NCI-H146 (cell line): ENCODE results near the gene BPIFB6.

Source experiments
- DNase-seq: peaks from one replicate; lab custom pipeline; 2025; lab: John Stamatoyannopoulos, UW

BPIFB6 gene

DNA sequence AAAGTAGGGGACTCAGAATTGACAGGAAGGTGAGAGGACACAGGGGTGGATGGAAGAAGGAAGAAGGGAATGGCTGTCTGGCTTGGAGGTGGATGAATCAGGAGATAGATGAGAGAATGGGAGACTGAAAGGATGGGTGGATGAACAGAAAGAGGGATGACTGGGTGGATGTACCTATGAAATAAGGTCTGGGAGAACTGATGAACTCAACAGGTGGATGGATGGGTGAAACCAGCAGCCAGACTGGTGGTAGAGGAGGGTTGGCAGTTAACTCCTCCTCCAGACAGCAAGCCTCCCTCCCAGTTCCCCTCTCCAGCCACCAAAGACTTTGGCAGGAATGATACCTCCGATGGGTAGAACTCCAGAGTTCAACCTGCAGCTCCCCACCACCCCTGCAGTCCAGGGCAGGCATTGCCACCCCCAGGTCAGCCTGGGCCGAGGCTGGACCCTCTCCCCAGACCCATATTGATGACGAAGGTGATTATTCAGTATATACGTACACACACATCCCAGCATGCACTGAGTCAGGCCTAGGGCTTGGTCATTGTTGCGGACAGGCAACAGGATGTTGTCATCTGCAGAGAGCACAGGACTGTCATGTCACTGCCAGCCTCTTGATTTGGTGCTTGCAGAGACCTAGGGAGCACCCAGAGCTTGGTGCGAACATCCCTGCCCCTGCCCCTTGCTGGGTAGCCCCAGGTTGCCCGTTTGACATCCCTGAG is 29.2 kb upstream of the BPIFB6 start:
- no peak for DNase-seq

DNA sequence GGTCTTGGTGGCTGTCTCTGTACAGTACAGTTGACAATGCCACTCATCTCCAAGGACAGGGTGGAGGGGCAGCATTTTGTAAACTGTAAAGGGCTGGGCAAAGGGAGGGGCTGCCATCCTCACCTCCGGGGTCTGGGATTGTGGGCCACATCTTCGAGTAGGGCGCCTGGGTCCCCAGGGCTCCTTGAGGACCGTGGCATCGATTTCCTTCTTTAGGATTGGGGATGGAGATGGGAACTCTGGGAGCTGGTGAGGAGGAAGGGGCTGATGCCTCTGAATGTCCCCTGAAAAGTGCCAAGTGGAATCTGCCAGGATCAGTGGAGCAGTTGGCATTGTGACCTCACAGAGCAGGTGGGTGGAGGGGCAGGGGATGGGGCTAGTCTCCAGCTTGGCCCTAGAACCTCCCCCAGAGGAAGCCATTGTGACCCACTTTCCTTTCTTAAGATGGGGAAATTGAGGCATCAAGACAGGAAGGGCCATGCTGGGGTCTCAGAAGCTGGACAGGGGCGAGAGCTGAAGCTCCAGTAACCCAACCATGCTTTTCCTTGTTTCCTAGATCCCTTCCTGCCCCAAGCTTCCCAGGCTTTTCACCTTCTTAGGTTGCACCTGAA is 27.2 kb upstream of the BPIFB6 start, which contains the start of gene SUN5:
Gene SUN5, minus strand, starts transcription at position 293 of the 611 bp plus-strand sequence. Its CDS starts 93 bp downstream, at position 200.
- no peak for DNase-seq

DNA sequence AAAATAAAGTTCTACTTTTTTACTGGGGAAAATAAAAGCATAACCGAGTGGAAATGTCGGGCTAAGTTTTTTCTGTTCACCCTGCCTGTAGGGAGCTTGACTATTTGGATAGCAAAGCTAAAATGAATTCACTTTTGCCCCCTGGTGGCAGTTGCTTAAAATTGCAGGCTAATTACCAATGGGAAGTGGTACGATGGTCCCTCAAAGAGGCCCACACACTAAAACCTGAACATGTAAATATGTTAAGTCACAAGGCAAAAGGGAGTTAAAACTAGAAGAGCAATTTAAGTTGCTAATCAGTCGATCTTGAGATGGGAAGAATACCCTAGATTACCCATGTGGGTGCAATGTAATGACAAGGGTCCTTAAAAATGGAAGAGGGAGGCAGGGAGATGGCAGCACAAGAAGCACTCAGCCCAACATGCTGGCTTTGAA is 26.3 kb upstream of the BPIFB6 start:
- DNase-seq, result peak; percentile 17

DNA sequence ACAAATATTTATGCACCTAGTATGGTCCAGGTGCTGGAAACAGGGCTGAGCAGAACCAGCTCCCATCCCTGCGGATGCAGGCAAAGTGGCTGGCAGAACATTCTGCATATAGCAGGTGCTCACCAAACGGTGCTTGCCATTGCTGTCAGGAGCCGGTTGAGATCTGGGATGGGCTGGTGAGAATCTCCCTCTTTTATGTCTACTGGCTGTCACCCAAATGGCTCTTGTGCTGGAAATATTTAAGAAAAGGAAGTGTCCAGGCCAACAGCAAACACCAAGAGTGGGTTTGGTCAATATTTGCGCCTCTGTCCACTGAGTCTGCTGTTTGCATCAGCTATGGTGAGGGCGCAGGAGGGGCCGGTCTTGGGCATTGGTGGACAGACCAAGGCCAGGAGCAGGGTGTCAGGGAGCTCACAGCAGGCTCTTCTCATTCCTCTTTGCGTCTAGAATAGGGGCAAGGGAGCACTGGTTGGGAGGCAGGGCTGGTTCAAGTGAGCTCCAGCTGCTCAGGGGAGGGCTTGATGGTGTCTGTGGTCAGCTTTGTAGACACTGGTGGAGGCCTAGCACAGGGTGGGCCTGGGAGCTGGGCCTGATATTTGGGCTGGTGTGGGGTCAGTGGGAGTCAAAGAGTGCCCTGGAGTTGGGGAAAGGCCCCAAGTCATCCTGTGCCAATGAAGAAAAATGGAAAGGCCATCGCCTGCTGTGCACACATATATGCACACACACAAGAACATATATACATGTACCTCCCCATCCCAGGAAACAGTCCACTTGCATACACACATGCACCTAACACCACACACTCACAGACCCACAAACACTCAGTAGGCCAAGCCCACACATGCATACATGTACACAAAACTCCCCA is 25.3 kb upstream of the BPIFB6 start:
- DNase-seq, result no peak

DNA sequence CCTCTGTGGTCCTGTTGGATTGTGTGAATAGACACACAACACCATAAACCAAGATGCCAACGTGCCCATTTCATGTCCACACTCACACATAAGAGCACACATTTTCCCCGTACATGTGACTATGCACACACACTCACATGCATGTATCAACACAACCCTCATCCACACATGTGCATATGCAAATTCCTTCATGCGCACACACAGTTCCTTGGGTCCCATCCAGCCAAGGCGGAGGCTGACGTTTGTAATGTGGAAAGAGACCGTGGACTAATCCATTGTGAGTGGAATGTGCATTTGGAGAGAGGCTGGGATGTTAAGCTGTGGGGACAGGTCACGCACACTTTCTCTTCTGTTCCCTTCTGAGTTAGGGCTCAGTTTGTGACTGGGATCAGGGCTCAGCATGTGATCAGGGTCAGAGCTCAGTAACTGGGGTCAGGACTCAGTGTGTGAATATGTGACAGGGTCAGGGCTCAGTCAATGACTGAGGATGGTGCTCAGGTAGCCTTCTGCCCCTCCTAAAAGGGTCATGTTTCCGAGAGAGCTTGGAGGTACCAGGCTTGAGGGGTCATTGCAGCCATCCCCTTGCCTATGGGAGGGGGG is 24.6 kb upstream of the BPIFB6 start:
- no peak for DNase-seq

DNA sequence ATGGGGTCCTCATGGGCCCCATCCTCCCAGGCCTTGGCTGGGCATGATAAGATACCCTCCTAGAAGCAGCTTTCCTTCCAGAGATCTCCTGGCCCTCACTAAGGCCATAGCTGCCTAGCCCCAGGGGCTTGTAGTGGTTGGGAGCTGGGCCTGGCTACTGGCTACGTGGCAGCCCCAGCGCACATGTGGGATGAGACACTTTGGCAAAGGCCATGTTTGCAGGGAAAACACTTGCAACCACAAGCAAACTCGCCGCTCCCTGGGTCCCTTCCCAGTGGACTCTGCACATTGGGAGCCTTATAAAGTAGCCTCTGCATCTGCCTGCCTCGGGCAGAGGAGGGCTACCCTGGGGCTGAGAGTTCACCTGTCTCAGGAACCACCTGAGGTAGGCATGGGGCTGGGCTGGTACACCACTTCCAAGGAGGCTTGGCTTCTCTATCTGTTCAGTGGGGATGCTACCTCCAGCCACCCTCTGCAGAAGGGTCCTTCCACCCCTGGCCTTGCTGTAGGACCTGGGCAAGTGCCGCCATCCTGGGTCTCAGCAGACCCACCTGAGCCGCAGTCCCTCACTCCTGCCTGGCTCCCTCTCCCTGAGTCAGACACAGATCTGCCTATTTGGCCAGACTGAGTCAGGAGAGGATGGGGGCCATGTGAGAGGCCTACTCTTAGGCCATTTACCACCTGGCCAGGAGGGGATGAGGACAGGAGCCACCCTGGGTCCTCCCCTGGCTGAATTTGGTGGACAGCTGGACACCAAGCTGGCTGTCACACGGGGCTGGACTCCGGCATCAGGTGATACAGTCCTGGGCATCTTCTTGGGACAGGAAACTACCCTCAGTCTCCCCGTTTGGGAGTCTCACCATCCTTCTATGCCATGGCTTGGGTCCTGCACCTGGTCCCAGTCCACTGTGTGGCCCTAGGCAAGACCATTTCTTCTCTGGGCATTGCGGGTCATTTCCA is 23.8 kb upstream of the BPIFB6 start, which contains the start of gene BPIFB2:
Gene BPIFB2, plus strand, starts transcription at position 329 of the 960 bp plus-strand sequence. CDS start 871 bp downstream, outside the sequence.
- DNase-seq, result no peak

DNA sequence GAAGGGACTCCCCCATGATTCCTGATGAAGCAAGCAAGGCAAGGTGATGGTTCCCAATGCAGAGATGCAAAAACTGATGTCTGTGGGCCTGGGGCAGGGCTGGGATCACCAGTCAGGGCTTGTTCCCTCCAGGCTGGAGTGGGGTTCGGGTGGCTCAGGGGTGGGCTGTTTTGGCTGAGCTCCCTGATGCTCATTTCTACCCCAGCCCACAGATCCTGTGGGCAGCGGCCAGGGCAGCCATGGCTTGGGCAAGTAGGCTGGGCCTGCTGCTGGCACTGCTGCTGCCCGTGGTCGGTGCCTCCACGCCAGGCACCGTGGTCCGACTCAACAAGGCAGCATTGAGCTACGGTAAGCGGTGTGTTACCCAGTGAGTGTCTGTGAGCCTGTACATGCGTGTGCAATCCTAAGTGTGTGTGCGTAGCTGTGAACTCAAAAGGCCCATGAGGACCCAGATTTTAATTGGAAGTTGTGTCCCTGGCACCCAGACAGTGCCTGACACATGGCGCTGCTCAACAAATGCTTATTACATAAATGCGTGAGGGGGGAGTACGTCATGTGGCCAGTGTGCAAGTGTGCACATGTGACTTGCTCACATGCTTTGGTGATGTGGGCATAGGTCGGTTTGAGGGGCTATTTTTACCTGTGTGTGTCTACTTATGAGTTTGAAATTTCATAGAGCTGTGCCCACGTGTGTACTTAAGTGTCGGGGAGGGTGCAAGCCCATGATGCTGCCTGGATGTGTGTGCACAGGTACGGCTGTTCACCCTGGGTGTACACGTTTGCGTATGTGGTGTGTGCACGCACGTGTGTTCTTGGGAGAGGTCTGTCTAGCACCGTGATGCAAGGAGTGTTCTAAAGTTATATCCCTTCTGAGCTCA is 22.9 kb upstream of the BPIFB6 start:
- no peak for DNase-seq

DNA sequence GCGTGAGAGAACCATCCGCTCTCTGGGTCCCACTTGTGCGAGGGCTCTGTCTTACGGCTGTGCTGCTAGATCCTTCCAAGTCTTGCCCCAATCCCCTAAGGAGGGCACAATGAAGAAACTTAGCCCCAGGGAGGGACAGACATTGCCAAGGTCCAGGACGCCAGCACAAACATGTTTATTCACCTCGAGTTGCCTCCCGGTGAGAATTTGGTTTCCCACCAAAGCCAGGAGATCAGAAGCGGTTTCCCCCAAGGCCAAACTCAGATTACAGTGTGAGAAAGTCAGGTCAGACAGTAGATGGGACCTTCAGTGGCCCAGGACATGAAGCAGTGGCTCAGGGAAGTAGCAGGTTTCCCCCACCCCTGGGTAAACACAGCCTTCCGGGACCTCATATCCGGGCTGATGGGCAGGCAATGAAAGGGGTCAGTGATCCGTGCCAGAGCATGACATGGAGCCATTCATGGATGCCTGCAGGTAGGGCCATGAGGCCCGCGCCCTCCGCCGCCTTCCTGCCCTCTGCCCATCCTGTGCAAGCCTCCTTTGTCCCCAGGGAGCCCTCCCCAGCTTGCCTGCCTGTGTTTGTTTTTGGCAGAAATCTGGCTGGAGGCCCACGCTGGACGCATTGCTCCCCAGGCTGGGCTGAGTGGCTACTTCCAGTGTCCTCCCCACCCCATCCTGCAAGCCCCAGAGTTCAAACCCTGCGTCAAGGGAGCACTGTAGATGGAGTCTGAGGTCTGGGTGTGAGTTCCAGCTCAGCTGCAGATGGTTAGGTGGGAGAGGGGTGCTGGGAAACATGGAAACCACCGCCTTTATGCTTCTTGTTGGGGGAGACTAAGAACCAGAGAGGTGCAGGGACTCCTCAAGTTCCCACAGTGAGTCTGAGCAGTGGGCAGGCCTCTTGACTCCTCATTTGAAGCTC is 22.0 kb upstream of the BPIFB6 start:
- DNase-seq, result peak; percentile 59

DNA sequence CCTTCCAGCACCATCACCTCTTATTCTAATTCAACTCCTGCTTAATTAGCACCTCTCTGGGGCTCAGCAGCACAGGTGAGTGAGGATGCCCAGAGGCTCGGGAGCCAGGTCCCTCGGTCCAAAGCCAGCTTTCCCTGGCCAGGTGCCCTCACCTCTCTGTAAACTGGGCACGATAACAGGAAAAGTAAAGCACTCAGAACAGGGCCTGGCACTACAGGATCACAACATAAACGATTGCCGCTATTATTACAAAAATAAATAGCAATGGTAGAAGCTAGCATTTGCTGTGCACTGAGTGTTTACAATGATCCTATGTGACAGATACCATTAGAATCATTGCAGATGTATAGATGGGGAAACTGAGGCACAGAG is 21.3 kb upstream of the BPIFB6 start:
- DNase-seq, result no peak

DNA sequence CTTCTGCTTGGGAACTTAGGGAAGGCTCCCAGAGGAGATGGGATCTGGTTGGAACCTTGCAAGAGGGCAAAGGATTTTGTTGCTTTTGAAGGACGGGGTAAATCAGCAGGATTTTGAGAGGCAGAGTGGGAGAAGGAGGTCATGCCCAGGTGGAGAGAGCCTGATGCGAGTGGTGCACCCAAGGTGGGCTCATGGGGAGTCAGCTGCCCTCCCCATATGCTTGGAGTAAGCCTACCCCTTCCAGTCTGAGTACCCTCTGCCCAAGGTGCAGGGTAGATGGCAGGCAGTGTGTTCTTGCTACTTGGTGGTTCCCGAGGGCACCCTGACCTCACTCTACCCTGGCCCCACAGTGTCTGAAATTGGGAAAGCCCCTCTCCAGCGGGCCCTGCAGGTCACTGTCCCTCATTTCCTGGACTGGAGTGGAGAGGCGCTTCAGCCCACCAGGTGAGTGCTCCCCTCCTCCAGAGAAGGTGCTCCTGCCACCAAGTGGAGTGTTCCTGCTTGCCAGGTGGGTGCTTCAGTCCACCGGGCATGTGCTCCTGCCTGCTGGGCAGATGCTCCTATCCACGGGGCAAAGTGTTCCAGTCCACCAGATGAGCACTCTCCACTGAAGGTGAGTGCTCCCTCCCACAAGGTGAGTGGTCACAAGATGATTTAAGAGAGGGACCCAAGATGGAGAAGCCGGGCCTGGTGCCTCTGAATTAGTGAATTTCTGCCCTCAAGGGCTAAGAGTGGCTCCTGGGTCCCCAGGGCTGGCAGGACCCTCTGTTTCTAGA is 20.6 kb upstream of the BPIFB6 start:
- no peak for DNase-seq

DNA sequence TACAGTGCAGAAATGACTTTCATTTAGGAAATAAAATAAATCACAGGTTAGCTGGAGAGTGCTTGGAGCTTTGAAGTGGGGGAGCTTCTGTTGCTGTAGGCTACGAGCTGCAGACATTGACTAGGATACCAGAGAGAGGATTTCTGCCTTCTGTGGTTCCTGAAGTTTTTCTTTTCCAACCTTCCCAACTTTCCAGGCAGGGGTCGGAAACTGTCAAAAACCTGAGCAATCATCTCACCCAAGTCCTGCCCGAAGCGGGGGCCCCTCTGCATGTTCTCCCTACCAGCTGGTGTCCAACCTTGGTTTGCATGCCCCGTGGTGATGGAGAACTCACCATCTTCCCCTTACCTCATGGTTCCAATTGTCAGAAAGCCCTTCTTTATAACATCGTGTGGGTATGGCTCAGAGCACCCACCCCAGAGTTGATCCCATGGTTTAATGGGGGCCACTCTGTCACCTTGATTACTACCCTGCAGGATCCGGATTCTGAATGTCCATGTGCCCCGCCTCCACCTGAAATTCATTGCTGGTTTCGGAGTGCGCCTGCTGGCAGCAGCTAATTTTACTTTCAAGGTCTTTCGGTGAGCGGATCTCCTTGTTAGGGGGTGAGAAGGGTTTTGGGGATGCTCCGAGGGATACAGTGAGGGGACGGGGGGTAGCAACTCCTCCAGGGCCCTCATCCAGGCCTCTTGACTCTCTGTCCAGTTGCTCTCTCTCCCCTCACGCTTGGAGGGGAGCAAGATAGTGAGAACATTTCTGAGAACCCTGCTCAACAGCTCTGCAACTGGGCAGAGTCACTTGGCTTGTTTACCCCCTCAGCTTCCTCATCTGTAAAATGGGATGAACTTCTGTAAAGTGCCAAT is 18.9 kb upstream of the BPIFB6 start:
- DNase-seq, result no peak

DNA sequence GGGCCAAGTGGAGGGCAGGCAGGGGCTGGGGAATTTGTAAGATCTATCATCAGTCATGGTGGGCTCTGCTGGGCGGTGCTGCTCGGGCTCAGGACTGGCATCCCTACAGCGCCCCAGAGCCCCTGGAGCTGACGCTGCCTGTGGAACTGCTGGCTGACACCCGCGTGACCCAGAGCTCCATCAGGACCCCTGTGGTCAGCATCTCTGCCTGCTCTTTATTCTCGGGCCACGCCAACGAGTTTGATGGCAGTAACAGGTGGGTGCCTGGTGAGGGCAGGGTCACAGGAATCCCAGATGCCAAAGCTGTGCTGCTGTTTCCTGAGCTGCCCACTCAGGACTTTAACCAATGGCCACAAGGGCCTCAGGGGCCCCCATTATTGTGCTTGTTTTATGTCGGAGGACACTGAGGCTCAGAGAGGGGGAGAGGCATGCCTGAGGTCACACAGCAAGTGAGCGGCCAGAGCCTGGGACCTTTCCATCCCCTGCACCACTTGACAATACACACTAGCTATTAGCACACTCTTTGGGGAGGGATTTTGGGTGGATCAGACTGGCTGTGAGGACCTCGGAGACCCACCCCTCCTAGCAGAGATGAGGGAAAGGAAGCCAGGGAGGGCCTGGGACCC is 17.6 kb upstream of the BPIFB6 start:
- DNase-seq, result no peak

DNA sequence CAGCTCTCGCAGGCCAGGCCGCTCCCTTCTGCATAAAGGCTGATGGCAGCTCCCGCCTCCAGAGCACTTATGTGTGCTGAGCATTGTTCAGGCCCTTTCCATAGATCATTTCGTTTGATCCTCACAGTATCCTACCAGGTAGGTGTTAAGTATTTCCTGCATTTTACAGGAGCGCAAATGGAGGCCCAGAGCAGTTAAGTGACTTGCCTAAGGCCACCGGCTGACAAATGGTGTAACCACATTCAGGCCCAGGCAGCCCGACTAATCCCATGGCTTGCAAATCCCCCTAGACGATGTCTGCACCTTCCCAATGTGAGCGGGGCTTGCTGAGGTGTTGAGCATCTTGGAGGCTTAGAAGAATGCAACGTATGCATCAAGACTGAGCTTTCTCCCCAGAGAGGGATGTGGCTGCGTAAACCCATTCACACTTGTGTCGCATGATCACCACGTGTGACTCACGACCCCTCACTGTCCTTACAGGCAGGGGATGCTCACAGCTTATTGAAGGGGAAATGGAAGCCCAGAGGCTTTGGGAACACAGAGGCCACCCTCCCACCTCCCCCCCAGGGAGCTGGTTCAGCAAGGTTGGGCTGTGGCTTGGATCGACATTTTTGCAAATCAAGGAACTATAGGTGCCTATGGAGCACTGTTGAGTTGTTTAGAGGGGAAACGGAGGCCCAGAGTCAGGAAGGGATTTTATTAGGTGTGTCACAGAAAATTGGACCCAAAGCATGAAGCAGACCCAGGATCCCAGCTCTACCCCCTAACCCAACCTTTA is 16.9 kb upstream of the BPIFB6 start:
- DNase-seq, result no peak

DNA sequence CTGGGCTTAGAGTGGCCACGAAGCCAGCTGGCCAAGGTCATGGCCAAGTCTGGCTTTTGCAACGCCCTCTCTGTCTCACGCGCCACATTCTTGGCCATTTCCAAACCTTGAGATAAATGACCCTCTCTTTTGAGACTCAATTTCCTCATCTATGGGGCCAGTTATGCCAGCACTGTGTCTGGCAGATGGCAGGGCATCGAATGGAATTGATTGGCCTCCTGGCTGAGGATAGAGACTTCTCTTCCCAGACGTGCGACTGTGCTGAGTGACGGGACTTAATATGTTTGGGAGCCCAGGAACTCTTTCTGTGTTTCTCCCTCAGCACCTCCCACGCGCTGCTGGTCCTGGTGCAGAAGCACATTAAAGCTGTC is 16.3 kb upstream of the BPIFB6 start:
- DNase-seq, result no peak

DNA sequence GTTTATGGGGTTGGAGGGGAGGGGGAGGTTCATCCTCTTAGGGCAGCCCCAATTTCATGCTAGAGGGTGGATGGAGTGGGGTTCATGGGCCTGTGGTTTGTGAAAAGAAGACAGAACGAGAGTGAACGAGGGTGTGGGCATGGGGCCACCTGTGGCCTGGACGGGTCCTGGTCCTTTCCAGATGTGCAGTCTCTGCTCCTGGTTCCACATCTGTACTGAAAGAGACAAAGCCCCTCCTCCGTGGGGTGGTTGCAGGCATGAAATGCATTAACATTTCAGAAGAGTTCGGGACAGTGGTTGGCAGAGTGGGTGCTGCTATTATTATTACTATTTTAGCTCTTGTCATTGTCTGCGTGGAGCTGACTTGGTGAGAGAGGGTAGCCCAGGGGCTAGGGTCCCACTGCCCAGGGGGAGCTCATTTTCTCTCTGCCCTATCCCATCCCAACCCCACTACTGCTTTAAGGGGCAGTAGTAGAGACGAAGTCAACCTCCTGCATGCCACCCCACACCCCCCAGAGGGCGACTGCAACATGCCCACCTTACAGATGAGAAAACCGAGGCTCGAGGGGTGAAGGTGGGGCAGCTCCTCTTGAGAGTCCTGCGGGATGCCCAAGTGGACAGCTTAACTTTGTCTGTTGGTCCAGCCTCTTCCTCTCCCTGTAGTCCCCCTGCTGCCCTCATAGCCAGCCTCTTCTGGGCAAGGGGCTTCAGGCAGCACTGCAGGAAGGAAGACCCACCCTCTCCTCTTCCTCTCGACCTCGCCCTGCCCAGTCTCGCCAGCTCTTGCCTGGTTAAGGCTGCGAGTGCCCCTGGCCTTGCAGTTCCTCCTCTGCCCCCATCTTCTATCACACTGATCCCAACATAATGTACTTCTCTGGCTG is 15.5 kb upstream of the BPIFB6 start:
- no peak for DNase-seq
